Stimulated activated CD4-positive, alpha-beta T cell treated with anti-CD3 and anti-CD28 coated beads, Interleukin-15, amount 100 ng/mL, for 1 hour (primary cell): ENCODE data around the gene BUD13.

Source experiments
- DNase-seq, 2 donors: peaks; one replicate each; pipeline ENCODE4 v3.0.0-alpha.2; 2020; ENCODE audit warnings: low read depth in 1 of 2, low spot score in 1 of 2

The BUD13 gene

GRCh38 chr11:116792869-116793771 lies 20.3 kb upstream of the BUD13 start:
- DNase-seq: no peak

GRCh38 chr11:116792144-116792868 lies 19.5 kb upstream of the BUD13 start:
- no peak for DNase-seq

- no peak for DNase-seq
These were observed 19.0 kb upstream of the BUD13 start, which contains the start of gene APOA5 for GRCh38 chr11:116791813-116792143. Gene APOA5 (minus strand): TSS chr11:116791879. CDS start chr11:116791860, 19 bp downstream.

GRCh38 chr11:116791002-116791812 lies 18.4 kb upstream of the BUD13 start:
- DNase-seq: peak; percentile 50 to 65

- no peak for DNase-seq
These were observed 17.6 kb upstream of the BUD13 start for GRCh38 chr11:116790167-116791001.

GRCh38 chr11:116788975-116789374 lies 16.2 kb upstream of the BUD13 start:
- no peak for DNase-seq

- DNase-seq: no peak
These were observed 15.7 kb upstream of the BUD13 start for GRCh38 chr11:116788534-116788933.

- DNase-seq: peak; percentile 69 to 73
These were observed 15.1 kb upstream of the BUD13 start, which contains the start of gene ZPR1 for GRCh38 chr11:116787786-116788486. Gene ZPR1 (minus strand): TSS chr11:116788023. CDS start chr11:116787990, 33 bp downstream.

- no peak for DNase-seq
These were observed 14.6 kb upstream of the BUD13 start for GRCh38 chr11:116787436-116787785.

- DNase-seq: no peak
These were observed 14.2 kb upstream of the BUD13 start for GRCh38 chr11:116786966-116787365.

GRCh38 chr11:116786326-116786725 lies 13.5 kb upstream of the BUD13 start:
- DNase-seq: no peak

GRCh38 chr11:116782728-116783127 lies 9.9 kb upstream of the BUD13 start:
- DNase-seq: no peak

- DNase-seq: no peak
These were observed 5.8 kb upstream of the BUD13 start for GRCh38 chr11:116778556-116778955.

- DNase-seq: no peak
These were observed 4.3 kb upstream of the BUD13 start for GRCh38 chr11:116777056-116777455.

GRCh38 chr11:116776522-116776984 lies 3.8 kb upstream of the BUD13 start:
- no peak for DNase-seq

- no peak for DNase-seq
These were observed 3.2 kb upstream of the BUD13 start for GRCh38 chr11:116775975-116776374.

GRCh38 chr11:116774661-116775060 lies 1.9 kb upstream of the BUD13 start:
- no peak for DNase-seq

GRCh38 chr11:116773203-116774097 lies 663 bp upstream of the BUD13 start:
- DNase-seq: no peak

- no peak for DNase-seq
These were observed 852 bp downstream of the BUD13 start for GRCh38 chr11:116771935-116772334.
